ENCODE results near the gene ABCB11. TPM values are rescaled to one million over a fixed set of nuclear protein-coding genes. Genes with fewer than 3 reads are reported as not detected.

Gene ABCB11
- polyA plus RNA-seq, 1 of the 3 experiments (the other 2 are of a cell fraction) = not detected

DNA sequence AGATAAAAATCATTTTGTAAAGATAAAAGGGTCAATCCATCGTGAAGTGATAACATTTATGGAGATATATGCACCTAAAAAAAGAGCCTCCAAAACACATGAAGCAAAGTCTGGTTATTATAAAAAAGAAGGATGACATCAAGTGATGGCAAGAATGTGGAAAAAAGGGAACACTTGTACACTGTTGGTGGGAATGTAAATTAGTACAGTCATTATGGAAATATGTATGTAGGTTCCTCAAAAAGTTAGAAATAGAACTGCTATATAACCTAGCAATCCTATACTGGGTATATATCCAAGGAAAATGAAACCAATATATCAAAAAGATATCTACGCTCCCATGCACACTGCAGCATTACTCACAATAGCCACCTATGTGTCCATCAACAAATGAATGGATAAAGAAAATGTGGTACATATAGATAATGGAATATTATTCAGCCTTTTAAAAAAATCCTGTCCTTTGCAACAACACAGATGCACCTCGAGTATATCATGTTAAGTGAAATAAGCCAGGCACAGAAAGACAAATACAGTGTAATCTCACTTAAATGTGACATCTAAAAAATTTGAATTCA is 28.9 kb downstream of the ABCB11 start:
- Histone ChIP-seq H3K9me3 (no peaks in the 10 kb centered on the region), H3K4me3 (ENCODE audit: low read depth in 2 of 2, low read length in 1 of 2) (no peak overlapping the region), H3K4me1 (ENCODE audit: control insufficient read depth in 1 of 2, insufficient read depth in 2 of 2, low read depth in 1 of 2, low read length in 1 of 2) (no peaks in the 10 kb centered on the region; a peak in 1 of 4 replicates), H3K27me3 (ENCODE audit: insufficient read depth) (no peaks in the 10 kb centered on the region), H3K9me2 (no peaks in the 10 kb centered on the region), H3K9ac (no peak overlapping the region), H3K4me2 (no peak overlapping the region), H3F3A (replicated peaks; ENCODE audit: insufficient read depth) (no peaks in the 10 kb centered on the region), H3K27ac (ENCODE audit: low read depth in 2 of 2, low read length in 1 of 2) (no peak overlapping the region), H3K79me2 (ENCODE audit: insufficient read depth) (no peaks in the 10 kb centered on the region), H2AFZ (ENCODE audit: low read depth) (no peak overlapping the region), H4K20me1 (ENCODE audit: insufficient read depth) (no peaks in the 10 kb centered on the region), H3K36me3 (replicated peaks in 1 of 2; ENCODE audit: control insufficient read depth in 1 of 2, insufficient read depth in 2 of 2, low read length in 1 of 2) (no peaks in the 10 kb centered on the region)
- TF ChIP-seq, protein P1, sequence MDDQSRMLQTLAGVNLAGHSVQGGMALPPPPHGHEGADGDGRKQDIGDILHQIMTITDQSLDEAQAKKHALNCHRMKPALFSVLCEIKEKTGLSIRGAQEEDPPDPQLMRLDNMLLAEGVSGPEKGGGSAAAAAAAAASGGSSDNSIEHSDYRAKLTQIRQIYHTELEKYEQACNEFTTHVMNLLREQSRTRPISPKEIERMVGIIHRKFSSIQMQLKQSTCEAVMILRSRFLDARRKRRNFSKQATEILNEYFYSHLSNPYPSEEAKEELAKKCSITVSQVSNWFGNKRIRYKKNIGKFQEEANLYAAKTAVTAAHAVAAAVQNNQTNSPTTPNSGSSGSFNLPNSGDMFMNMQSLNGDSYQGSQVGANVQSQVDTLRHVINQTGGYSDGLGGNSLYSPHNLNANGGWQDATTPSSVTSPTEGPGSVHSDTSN (IDR thresholded peaks at IDR 0.05) = no peak
- no peak for TF ChIP-seq MXI1 (IDR thresholded peaks at IDR 0.05; ENCODE audit: low read depth, low read length)
- TF ChIP-seq FOSL2 (IDR thresholded peaks at IDR 0.05; ENCODE audit: borderline replicate concordance, low read depth) = no peak
- no peak for TF ChIP-seq RFX5 (IDR thresholded peaks at IDR 0.05; ENCODE audit: low read length)
- TF ChIP-seq, protein P2, sequence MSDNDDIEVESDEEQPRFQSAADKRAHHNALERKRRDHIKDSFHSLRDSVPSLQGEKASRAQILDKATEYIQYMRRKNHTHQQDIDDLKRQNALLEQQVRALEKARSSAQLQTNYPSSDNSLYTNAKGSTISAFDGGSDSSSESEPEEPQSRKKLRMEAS (IDR thresholded peaks at IDR 0.05; ENCODE audit: low read depth) = no peak
- no peak for TF ChIP-seq RAD21 (IDR thresholded peaks at IDR 0.05; ENCODE audit: low read length)
- TF ChIP-seq CHD2 (IDR thresholded peaks at IDR 0.05; ENCODE audit: low read length, partially characterized antibody) = no peak
- TF ChIP-seq, protein P3, sequence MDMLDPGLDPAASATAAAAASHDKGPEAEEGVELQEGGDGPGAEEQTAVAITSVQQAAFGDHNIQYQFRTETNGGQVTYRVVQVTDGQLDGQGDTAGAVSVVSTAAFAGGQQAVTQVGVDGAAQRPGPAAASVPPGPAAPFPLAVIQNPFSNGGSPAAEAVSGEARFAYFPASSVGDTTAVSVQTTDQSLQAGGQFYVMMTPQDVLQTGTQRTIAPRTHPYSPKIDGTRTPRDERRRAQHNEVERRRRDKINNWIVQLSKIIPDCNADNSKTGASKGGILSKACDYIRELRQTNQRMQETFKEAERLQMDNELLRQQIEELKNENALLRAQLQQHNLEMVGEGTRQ (IDR thresholded peaks at IDR 0.05; ENCODE audit: borderline replicate concordance, low read depth, low read length) = no peak
- TF ChIP-seq, protein P4, sequence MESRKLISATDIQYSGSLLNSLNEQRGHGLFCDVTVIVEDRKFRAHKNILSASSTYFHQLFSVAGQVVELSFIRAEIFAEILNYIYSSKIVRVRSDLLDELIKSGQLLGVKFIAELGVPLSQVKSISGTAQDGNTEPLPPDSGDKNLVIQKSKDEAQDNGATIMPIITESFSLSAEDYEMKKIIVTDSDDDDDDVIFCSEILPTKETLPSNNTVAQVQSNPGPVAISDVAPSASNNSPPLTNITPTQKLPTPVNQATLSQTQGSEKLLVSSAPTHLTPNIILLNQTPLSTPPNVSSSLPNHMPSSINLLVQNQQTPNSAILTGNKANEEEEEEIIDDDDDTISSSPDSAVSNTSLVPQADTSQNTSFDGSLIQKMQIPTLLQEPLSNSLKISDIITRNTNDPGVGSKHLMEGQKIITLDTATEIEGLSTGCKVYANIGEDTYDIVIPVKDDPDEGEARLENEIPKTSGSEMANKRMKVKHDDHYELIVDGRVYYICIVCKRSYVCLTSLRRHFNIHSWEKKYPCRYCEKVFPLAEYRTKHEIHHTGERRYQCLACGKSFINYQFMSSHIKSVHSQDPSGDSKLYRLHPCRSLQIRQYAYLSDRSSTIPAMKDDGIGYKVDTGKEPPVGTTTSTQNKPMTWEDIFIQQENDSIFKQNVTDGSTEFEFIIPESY (IDR thresholded peaks at IDR 0.05; ENCODE audit: borderline replicate concordance, low read depth) = no peak
- ChIA-PET POLR2A (no interaction called here), CTCF (no interaction called here)
- DNase-seq = no peak
- WGBS (ENCODE audit: low lambda C conversion rate) = 35% methylated on average over 3 of the region's 3 CpGs

DNA sequence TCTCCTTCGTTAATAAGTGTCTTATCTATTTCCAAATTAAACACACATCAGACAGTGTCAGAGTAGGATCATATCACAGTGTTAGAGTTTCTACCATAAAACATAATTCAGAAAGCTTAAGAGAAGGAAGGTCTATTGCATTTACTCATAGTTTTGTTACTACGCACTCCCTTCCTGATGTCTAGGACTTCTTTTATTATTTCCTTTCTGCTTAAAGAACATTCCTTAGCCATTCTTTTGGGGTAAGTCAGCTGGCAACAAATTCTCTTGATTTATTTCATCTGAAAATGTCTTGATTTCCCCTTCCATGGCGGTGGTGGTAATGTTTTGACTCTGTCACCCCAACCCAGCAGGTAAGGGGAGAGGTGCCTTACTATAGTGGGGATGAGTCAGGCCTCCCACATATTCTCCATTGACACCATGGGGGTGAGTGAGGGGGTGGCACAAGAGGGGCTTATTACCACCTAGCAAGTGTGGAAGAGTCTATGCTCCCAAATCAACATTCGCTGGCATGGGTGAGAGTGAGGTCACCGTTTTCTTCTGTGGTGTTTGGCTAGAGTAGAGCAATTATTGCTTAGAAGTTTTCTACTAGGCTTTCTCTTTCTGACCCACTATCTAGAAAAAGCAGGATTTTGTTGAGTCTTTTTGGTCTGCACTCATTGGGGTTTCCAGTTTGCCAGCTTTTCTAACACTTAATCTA is 29.9 kb downstream of the ABCB11 start:
- Histone ChIP-seq H4K20me1 (ENCODE audit: insufficient read depth) (no peaks in the 10 kb centered on the region), H3K4me1 (ENCODE audit: control insufficient read depth in 1 of 2, insufficient read depth in 2 of 2, low read depth in 1 of 2, low read length in 1 of 2) (no peaks in the 10 kb centered on the region; a peak in 1 of 4 replicates), H3F3A (replicated peaks; ENCODE audit: insufficient read depth) (no peaks in the 10 kb centered on the region), H3K9ac (no peak overlapping the region), H2AFZ (ENCODE audit: low read depth) (0 out of 2 replicates have a peak overlapping the region, but pooled peaks have one; percentile 14), H3K27me3 (ENCODE audit: insufficient read depth) (no peaks in the 10 kb centered on the region), H3K4me3 (ENCODE audit: low read depth in 2 of 2, low read length in 1 of 2) (no peak overlapping the region), H3K9me2 (no peaks in the 10 kb centered on the region), H3K27ac (ENCODE audit: low read depth in 2 of 2, low read length in 1 of 2) (no peak overlapping the region), H3K36me3 (replicated peaks in 1 of 2; ENCODE audit: control insufficient read depth in 1 of 2, insufficient read depth in 2 of 2, low read length in 1 of 2) (no peaks in the 10 kb centered on the region), H3K79me2 (ENCODE audit: insufficient read depth) (no peaks in the 10 kb centered on the region), H3K4me2 (no peak overlapping the region), H3K9me3 (no peaks in the 10 kb centered on the region)
- no peak for DNase-seq
- ChIA-PET POLR2A (no interaction called here), CTCF (no interaction called here)
- WGBS (ENCODE audit: low lambda C conversion rate) = 56% methylated on average over 4 of the region's 5 CpGs
- no peak for TF ChIP-seq MEF2A (IDR thresholded peaks at IDR 0.05; ENCODE audit: borderline replicate concordance, low read depth)
- no peak for TF ChIP-seq MXI1 (IDR thresholded peaks at IDR 0.05; ENCODE audit: low read depth, low read length)
- TF ChIP-seq RFX5 (IDR thresholded peaks at IDR 0.05; ENCODE audit: low read length) = no peak
- no peak for TF ChIP-seq NFIC (IDR thresholded peaks at IDR 0.05; ENCODE audit: borderline replicate concordance)
- no peak for TF ChIP-seq RXRA (IDR thresholded peaks at IDR 0.05; ENCODE audit: borderline replicate concordance, low read depth)
- no peak for TF ChIP-seq TAF1 (IDR thresholded peaks at IDR 0.05; ENCODE audit: borderline replicate concordance, low read depth, low read length)
- TF ChIP-seq, protein P5, sequence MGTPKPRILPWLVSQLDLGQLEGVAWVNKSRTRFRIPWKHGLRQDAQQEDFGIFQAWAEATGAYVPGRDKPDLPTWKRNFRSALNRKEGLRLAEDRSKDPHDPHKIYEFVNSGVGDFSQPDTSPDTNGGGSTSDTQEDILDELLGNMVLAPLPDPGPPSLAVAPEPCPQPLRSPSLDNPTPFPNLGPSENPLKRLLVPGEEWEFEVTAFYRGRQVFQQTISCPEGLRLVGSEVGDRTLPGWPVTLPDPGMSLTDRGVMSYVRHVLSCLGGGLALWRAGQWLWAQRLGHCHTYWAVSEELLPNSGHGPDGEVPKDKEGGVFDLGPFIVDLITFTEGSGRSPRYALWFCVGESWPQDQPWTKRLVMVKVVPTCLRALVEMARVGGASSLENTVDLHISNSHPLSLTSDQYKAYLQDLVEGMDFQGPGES (IDR thresholded peaks at IDR 0.05; ENCODE audit: low read depth, low read length) = no peak
- TF ChIP-seq EP300 (IDR thresholded peaks at IDR 0.05; ENCODE audit: borderline replicate concordance in 1 of 2, low read depth in 1 of 2, low read length in 1 of 2) = no peak
- no peak for TF ChIP-seq GABPA (IDR thresholded peaks at IDR 0.05; ENCODE audit: low read depth)
- TF ChIP-seq EZH2phosphoT487 (IDR thresholded peaks at IDR 0.05; ENCODE audit: borderline replicate concordance, low read depth) = no peak
- TF ChIP-seq POLR2AphosphoS5 (IDR thresholded peaks at IDR 0.05; ENCODE audit: low read depth, low read length) = no peak
- TF ChIP-seq FOSL2 (IDR thresholded peaks at IDR 0.05; ENCODE audit: borderline replicate concordance, low read depth) = no peak
- TF ChIP-seq TCF12 (IDR thresholded peaks at IDR 0.05) = no peak
- no peak for TF ChIP-seq ELF1 (IDR thresholded peaks at IDR 0.05)

All from SK-N-SH (cell line).